DLD1 (cell line): ENCODE data around the gene MYL6B.

Experiments
- in situ Hi-C: cut with HindIII; loops from 2 replicates; pipeline ENCODE4 v1.10.0; 2017; ENCODE audit warnings: low sequenced_read_pairs

Gene MYL6B

DNA sequence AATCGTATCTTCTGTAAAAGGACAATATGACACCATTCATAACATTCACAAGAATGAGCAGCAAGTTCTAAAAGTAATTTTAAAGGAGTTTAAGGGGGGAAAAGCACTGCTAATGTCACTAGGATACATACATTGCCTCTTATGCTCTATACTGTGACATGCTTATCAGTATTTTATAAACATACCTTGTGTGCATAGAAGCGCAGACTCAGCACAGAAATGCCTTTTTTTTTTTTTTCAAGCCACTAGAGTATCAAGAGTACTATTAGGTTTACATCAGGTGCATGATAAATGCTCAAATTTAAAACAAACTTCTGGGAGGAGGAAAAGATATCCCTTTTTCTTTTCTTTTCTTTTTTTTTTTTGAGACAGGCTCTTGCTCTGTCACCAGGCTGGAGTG lies 50.5 kb downstream of the MYL6B start:
- in situ Hi-C loops = no loop called here

DNA sequence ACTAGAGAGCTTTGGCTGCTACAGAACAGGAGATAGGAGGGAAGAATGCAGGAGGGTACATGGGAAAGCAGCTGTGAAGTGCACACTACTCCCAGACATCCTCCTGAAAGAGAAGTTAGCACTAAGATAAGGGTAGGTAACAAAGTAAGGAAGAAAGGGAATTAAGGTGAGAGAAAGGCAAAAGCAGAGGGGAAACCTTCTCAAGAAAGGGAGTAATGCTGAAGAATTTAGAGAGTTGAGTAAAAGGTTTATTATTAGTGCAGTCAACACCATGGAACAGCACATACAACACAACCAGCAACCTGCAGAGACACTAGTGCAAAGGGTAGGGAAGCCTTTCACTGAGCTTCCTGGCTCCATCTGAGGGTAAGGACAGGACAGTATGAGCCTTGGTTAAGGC lies 51.9 kb downstream of the MYL6B start:
- in situ Hi-C loops = no loop called here

DNA sequence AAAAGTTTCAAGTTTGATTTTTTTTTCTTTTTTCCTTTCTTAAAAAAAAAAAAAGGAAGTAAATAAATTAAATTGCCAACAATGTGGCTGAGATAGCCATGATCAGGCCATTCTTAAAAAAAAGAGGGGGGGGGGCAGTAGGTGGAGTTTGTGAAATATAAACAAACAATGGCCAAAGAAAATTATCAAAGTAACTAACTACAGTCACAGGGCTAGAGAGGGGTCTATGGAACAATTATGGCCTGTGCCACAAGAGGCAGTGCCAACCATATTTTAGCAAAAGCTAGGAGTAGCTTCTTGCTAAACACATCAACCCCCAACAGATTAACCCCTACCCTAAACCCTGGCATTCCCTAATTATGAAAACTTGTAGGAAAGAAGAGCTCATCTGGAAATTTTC lies 53.1 kb downstream of the MYL6B start:
- in situ Hi-C loops = no loop called here

DNA sequence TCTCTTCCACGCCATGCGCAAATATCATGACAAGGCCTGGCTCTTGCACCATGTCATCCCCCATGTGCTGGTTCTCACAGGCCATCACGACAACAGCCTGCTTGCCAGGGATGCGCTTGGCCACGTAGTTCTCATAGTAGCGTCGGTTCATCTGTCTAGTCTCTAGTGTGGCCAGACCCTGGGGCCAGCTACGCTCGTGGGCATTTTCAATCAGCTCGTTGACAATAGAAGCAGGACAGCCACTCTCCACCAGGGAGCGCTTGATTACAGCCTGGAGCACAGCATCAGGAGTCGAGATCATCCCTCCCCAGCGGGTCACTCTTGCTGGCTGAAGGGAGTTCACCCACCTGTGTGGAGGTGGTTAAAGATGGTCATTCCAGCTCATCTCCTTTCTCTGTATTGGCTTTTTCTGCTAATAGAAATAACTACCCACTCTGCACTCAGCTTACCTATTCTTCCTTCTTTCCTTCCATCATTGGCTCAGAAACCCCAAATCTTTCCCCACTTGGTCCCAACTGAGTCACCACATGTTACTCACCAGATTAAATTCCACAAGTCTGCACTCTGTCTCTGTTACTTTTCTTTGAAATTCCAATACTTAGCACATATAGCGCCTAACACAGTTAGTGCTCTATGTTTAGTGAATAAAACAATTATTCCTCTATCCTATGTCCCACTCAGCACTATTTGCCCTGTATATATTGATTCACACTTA lies 54.2 kb downstream of the MYL6B start:
- in situ Hi-C loops = no loop called here
